Heart left ventricle (tissue), 13 donors: ENCODE results near the gene RELA.

Source experiments
- CTCF ChIP-seq, 12 donors: fragments of 200-600 bp; sonication (generic) in 4 of 12; IDR thresholded peaks; one replicate each; pipeline versions ENCODE4 v1.5.0 to v1.8.0; 2018 to 2022; ENCODE audit warnings: antibody characterized with exemption in 12 of 12, mild to moderate bottlenecking in 5 of 12
- POLR2A ChIP-seq, 2 donors: fragments of 450-650 bp; IDR thresholded peaks; one replicate each; pipeline ENCODE4 v1.6.1; 2017; ENCODE audit warnings: antibody characterized with exemption in 2 of 2, mild to moderate bottlenecking in 2 of 2, moderate library complexity in 2 of 2
- donor health status: ischemic (EF 13 %, LVEDD 7.1; RV severe dilation, severe dysfunction).
- donor health status: DM: no; HTN: yes; CAD: no.
- donor health status: DM: no; HTN: no; CAD: no.
- donor health status: ischemic (EF 25% LVEDD 6.9; RV normal size, moderate dysfunction).
- donor health status: ischemic (EF 25% LVEDD 5.7; RV mildly dilated, moderate dysfunction).
- donor health status: ischemic (EF 35%, LVEDD 5.7; RV mildly dilated, moderate dysfunction).
- donor health status: nonischemic (EF 11% LVEDD 7.7; RV severe dilation, severe dysfunction).
- donor health status: DM: yes; HTN: yes; CAD: no.
- donor health status: PGD.
- donor health status: ischemic (EF 29% LVEDD 5.4; RV normal size, mild dysfunction).
- donor health status: nonischemic (EF 23%, LVEDD 6.1; RV moderate dilation, normal function).

GRCh38 chr11:65641297-65642013 is 21.3 kb downstream of the RELA start:
- no peak for TF ChIP-seq POLR2A (IDR thresholded peaks at IDR 0.05)
- TF ChIP-seq CTCF (IDR thresholded peaks at IDR 0.05) = no peak
